ENCODE measurements around the gene EPHA2.
A peak's percentile ranks its signal among the peaks of the same experiment; 100 is the strongest.
"Not testable (repeated sequence)": the region's sequence is repeated elsewhere in the genome, so short reads cannot be mapped to it uniquely, and the experiment has no call there.

EPHA2 gene

DNA sequence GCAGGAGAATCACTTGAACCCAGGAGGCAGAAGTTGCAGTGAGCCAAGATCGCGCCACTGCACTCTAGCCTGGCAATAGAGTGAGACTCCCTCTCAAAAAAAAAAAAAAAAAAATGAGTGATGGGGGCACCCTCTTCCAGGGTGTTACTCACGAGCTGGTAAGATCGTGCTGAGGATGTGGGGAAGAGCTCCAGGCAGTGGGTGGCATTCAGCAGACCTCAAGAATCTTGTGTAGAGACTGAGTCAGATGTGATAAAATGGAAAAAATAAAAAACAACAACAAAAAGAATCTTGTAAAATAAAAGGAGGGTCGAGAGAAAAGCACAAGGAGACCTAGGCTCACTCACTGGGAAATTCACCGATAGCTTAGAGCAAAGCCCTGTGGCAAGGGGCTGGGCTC lies 38.5 kb downstream of the EPHA2 start:
- DNase-seq: no peak

DNA sequence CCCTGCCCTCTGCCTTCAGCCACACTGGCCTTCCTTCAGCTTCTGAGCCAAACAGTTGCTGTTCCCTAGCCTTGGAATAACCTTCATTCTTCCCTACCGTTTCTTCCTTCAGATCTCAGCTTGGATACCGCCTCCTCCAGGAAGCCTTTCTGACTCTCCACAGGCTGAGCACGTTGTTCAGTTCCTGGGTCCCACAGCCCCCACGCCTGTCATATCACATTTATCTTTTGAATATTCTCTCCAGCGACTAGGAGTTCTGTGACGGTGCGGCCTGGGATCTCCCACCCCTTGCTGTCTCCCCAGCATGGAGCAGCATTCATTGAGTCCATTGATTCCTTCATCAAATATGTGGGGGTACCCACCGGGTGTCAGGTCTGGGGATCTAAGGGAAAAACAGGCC lies 39.2 kb downstream of the EPHA2 start:
- no peak for DNase-seq

GRCh38 chr1:16116002-16116401 lies 39.9 kb downstream of the EPHA2 start:
- DNase-seq: no peak

DNA sequence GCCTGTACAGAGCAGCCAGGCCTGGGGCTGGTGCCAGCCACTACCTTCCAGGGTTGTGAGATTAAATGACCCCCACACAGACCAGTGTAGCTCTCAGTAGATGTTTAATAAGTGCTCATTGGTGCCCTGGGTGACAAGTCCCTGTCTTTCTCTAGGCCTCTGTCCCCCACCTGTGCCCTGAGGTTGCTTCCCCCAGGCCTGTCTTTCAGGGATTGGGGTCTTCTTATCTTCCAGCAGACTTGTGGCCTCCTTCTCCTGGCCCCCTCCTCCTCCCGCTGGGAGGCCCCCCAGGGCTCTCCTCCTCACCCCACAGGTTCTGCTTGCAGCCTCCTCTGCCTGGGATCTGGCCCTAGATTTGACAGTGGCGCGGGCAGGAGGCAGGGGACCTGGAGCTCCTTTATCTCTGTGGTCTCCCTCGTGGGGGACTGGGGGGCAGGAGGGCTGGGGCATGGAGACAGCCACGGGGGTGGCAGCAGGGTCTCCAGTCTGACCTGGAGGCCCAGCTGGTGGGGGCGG lies 40.3 kb downstream of the EPHA2 start:
- no peak for DNase-seq

DNA sequence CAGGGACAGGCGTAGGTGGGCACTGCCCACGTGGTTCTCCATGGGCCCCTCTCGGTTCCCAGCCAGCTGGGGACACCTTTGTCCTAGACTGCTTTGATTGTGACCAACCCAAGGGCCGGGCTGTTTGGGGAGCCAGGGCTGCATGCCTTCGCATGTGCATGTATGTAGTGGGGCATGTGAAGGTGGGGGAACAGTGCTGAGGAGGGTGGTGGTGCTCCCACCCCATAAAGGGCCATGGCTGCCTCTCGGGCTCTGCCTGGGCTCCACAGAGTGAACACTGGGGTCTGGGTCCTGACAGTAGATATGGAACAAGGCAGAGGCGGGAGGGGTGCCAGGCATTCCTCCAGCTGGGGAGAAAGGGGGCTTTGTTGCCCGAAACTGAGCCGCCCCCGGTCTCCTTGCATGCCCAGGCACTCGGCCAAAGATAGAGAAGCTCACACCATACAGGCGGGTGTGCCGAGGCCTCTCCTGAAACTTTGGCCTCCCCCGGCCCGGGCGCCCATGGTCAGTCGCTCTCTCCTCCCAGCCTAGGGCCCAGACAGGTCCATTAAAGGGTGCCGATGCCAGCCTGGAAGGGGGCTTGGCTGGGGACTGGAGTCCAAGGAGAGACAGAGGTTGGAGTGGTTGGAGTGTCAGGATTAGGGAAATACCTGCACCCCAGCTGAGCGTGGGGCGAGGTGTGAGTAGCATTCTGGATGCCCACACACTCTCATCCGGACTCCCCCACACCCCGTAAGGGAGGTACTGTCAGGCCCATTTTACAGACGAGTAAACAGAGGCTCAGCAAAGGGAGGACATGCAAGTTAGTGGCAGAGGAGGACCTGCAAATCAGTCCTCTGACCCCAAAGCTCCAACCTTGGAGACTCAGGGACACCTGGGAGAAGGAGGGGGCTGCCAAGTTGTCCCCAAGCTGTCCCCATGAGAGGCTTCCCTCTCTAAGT lies 41.1 kb downstream of the EPHA2 start:
- no peak for DNase-seq

DNA sequence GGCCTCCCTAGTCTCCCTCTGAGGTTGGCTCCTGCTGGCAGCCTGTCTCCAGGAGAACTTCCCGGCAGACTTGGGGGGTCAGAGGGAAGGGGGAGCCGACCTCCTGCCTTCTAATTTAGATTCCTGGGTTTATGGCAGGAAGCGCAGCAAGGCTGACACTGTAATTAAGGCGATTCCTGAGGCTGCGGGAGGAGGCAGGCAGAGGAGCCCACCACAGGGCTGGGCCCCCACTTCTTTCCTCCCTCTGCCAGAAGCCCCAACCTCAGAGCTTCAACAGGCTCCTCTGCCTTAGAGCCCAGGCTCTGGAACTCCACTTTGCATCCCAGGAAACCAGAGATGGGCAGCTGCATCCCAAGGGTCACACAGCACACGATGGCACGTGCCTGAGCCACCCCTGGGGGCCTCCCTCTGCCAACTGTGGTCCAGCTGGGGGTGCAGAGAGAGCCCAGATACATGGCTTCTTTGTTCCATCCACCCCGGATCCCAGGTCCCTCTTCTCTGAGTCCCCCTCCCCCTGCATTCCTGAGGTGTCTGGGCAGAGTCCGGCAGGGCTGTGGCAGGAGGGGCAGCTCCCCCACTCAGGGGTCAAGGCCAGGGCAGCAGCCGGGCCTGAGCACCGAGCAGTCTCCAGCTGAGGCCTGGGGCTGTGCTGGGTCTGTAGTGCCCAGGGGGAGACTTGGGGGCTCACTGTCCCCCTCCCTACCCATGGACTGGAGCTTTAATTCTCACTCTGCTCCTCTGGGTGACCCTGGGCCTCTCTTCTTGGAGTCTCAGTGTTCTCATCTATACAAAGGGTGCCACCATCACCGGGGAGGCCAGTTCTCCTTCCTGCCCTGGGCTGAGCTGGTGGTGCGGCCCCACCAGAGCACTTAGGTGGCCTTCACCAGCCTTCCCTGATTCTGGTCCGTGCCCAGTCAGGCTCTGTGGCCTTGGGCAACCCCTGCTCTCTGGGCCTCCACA lies 43.0 kb downstream of the EPHA2 start:
- DNase-seq: no peak

GRCh38 chr1:16111771-16112595 lies 43.9 kb downstream of the EPHA2 start:
- no peak for DNase-seq

DNA sequence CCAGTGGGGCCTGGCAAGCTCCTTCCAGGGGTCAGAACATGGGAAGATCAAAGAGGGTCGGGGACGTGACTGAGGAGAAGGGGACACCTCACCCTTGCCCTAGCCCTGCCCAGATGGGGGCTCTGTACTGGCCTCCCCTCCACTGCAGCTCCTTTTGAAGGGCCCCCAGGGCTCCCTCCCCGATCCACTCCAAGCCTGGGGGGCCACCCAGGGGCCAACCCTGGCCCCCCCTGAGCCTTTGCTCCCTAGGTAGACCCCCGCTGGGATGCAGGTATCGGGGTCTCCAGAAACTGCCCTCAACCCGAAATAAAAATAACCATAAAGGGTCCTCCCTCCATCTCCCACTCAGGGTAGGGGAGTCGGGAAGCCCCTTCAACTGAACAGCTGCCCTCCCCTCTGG lies 45.0 kb downstream of the EPHA2 start:
- no peak for DNase-seq

DNA sequence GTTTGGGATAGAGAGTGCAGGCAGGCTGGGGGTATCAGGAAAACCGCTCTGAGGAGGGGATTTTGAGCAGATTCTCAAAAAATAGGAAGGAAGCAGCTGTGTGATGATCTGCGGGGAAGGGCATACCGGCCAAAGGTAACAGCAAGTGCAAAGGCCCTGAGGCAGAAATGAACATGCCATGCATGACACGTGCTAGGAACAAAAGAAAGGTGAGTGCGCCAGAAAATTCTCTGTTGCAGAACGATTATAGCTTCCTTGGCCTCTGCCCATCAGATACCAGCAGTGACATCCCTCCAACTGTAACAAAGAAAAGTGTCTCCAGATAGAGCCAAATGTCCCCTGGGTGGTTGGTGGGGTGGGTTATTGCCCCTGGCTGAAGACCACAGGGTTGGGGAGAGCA lies 45.4 kb downstream of the EPHA2 start:
- DNase-seq: no peak

DNA sequence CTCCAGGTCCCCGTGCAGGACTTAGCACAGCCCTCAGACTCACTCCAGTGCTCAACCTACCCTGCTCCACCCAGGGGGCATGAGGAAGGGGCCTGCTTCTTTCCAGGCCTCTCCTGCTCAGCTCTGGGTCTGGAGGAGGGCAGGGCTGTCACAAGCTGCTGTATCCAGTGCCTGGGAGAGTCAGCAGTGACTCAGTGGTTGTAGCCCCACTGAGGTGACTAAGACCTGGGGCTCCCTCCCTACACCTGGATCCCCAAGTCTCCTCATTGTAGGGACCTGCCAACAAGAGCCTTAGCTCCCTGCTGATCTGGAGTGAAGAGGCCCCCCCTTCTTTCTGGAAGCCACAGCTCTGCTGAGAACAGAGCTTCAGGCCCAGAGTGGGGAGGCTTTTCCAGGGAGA lies 46.3 kb downstream of the EPHA2 start:
- DNase-seq: no peak

DNA sequence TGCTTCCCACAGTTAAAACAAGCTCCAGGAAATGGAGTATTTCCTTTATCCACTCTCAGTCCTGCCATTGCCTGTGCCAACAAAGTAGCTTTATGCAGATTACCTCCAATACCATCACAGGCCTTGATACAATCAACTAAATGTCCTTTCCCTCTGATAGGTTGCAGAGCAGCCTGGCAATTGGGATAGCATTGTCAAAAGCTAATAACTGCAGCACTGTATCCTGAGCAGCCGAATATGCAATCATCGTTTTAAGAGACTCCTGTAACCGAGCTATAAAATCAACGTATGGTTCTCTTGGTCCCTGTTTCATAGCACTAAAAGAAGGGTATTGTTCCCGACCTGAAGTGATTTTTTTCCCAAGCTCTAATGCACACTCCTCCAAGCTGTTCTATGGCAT lies 48.8 kb downstream of the EPHA2 start:
- not testable (repeated sequence) for DNase-seq

GRCh38 chr1:16101623-16102022 lies 54.2 kb downstream of the EPHA2 start:
- DNase-seq: no peak

DNA sequence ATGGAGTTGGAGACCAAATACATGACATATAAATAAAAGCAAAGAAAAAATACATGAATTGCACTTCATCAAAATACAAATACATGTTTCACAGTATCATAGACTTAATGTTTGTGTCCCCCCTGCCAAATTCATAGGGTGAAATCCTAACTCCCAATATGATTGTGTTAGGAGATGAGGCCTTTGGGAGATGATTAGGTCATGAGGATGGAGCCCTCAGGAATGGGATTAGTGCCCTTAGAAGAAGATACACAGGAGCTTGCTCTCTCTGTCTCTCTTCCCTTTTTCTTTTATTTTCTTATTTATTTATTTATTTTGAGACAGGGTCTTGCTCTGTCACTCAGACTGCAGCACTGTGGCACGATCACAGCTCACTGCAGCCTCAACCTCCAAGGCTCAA lies 56.5 kb downstream of the EPHA2 start:
- no peak for DNase-seq

GRCh38 chr1:16095447-16095846 lies 60.4 kb downstream of the EPHA2 start:
- DNase-seq: no peak

DNA sequence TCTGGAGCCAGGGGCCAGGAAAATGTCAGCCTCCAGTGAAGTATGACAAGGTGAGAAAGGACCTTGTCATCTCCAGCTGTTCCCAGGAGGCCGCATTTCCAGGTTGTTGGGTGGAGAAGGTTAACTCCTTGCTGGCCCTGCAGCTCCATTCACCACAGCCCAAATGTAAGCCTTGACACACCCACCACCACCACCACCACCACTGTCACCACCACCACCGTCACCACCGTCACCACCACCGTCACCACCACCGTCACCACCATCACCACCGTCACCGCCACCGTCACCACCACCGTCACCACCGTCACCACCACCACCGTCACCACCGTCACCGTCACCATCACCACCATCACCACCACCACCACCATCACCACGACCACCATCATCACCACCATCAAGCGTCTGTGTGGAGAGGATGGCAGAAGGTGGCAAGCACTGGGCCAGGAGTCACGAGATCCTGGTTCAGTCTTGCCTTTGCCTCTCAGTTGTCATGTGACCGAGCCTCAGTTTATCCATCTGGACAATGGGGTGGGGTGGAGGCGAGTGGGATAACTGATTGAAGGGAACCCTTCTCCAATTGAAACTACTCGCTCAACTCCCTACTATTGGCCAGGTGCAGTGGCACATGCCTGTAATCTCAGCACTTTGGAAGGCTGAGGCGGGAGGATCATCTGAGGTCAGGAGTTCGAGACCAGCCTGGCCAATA lies 61.3 kb downstream of the EPHA2 start:
- DNase-seq: no peak

GRCh38 chr1:16093611-16094010 lies 62.3 kb downstream of the EPHA2 start:
- no peak for DNase-seq

DNA sequence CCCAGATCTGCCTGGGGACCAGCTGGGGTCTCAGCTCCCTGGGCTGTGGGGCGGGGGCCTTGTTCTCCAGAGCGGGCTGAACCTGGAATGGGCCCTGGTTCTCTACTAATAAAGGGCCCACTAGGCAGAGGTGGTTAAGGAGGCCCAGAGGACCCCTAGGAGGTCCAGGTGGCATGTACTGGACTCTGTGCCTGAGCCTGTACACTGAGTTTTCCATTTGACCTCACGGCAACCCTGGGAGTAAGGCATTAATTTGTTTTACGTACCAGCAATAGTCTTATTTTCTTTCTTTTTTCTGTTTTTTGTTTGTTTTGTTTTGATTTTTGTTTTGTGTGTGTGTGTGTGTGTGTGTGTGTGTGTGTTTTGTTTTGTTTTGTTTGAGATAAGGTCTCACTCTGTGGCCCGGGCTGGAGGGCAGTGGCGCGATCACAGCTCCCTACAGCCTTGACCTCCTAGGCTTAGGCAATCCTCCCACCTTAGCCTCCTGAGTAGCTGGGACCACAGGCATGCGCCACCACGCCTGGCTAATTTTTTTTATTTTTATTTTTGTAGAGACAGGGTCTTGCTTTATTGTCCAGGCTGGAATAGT lies 62.9 kb downstream of the EPHA2 start:
- no peak for DNase-seq

- no peak for DNase-seq
Measured at GRCh38 chr1:16092097-16092922, 63.6 kb downstream of the EPHA2 start.

GRCh38 chr1:16091296-16091695 lies 64.6 kb downstream of the EPHA2 start:
- DNase-seq: peak; percentile 41

GRCh38 chr1:16090076-16090826 lies 65.6 kb downstream of the EPHA2 start:
- no peak for DNase-seq
